Activated CD4-positive, alpha-beta memory T cell treated with anti-CD3 and anti-CD28 coated beads, Interleukin-2, amount 10 ng/mL, durations not matched to agents 7 days and 5 days (primary cell): ENCODE results near the gene AHNAK2. TPM values are rescaled to one million over a fixed set of nuclear protein-coding genes. Genes with fewer than 3 reads are reported as not detected.

Source experiments
- CTCF ChIA-PET: fragments of 350-600 bp; sonication (Branson Sonifier 250); formaldehyde crosslinking; loops from one replicate; lab custom pipeline; 2021; ENCODE audit warnings: antibody characterized with exemption, inconsistent platforms; lab: Charles Lee
- POLR2A ChIA-PET: fragments of 350-600 bp; sonication (Branson Sonifier 250); formaldehyde crosslinking; loops from one replicate; lab custom pipeline; 2021; ENCODE audit warnings: antibody characterized with exemption; lab: Charles Lee
- DNase-seq: peaks from one replicate; pipeline ENCODE4 v3.0.0-alpha.2; 2020
- H3K27ac Mint-ChIP-seq: one replicate; pipeline ENCODE4 v1.8.0; 2021; ENCODE audit warnings: mild to moderate bottlenecking, mixed read lengths
- H3K27me3 Mint-ChIP-seq: one replicate; pipeline ENCODE4 v1.8.0; 2021; ENCODE audit warnings: mixed read lengths
- H3K36me3 Mint-ChIP-seq: one replicate; pipeline ENCODE4 v1.8.0; 2021; ENCODE audit warnings: low read depth, mixed read lengths
- H3K4me1 Mint-ChIP-seq: one replicate; pipeline ENCODE4 v1.8.0; 2021; ENCODE audit warnings: mixed read lengths
- H3K4me3 Mint-ChIP-seq: one replicate; pipeline ENCODE4 v1.8.0; 2021; ENCODE audit warnings: mild to moderate bottlenecking, mixed read lengths
- H3K9me3 Mint-ChIP-seq: one replicate; pipeline ENCODE4 v1.8.0; 2021; ENCODE audit warnings: mixed read lengths
- total RNA-seq, 2 experiments: library from RNA; stranded (reverse); gene quantifications; one replicate each; pipeline ENCODE4 v1.2.3, GENCODE V29; 2021

The AHNAK2 gene
- total RNA-seq, 2 experiments from 2014 or later = not detected

DNA sequence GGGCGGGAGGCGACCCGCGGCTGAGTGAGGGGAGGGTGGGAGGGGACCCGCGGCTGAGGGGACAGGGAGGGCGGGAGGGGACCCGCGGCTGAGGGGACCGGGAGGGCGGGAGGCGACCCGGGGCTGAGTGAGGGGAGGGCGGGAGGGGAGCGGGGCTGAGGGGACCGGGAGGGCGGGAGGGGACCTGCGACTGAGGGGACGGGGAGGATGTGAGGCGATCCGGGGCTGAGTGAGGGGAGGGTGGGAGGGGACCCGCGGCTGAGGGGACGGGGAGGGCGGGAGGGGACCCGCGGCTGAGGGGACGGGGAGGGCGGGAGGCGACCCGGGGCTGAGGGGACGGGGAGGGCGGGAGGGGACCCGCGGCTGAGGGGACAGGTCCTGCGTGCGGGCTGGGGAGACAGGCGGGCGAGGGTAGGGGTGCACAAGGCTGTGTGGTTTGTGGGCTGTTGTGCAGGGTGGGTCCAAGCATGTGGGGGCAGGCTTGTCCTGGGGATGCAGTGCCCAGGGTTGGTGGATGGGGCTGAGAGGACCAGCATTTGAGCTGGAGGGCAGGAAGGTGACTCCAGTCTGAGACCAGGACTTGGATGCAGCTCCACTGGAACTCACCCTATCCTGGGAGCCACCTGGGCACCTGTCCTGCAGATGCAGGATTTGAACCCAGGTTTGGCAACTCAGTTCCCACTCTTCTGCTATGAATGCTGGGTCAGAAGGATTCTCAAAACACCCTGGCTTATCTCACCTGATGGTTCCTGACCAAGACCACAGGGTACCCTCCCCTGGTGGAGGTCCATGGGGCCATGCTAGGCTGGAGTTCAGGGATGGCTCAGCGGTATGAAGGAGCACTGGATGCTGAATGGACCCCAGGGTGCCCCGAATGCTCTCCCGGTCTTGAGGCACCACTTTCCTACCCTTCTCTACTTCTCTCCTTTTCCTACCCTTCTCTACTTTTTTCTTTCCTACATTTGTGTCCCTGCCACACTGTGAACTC, 44.1 kb downstream of the AHNAK2 start:
- Mint-ChIP-seq H3K36me3 (no peaks in the 10 kb centered on the region), H3K27me3 (peaks cover 33% of the 10 kb centered on the region), H3K4me1 (no peaks in the 10 kb centered on the region), H3K9me3 (no peaks in the 10 kb centered on the region), H3K4me3 (peak overlapping the region; percentile 4), H3K27ac (no peak overlapping the region)
- ChIA-PET CTCF (interaction anchor here (0.8 to 1.1 kb wide), 2 partner anchors 9 to 119 kb away, joined by 3 read pairs; partner anchors contain the start of gene PLD4), POLR2A (interaction anchor here (0.7 kb wide), 1 partner anchor 87 kb away, joined by 3 read pairs; the partner anchor contains the start of gene CDCA4)
- no peak for DNase-seq

DNA sequence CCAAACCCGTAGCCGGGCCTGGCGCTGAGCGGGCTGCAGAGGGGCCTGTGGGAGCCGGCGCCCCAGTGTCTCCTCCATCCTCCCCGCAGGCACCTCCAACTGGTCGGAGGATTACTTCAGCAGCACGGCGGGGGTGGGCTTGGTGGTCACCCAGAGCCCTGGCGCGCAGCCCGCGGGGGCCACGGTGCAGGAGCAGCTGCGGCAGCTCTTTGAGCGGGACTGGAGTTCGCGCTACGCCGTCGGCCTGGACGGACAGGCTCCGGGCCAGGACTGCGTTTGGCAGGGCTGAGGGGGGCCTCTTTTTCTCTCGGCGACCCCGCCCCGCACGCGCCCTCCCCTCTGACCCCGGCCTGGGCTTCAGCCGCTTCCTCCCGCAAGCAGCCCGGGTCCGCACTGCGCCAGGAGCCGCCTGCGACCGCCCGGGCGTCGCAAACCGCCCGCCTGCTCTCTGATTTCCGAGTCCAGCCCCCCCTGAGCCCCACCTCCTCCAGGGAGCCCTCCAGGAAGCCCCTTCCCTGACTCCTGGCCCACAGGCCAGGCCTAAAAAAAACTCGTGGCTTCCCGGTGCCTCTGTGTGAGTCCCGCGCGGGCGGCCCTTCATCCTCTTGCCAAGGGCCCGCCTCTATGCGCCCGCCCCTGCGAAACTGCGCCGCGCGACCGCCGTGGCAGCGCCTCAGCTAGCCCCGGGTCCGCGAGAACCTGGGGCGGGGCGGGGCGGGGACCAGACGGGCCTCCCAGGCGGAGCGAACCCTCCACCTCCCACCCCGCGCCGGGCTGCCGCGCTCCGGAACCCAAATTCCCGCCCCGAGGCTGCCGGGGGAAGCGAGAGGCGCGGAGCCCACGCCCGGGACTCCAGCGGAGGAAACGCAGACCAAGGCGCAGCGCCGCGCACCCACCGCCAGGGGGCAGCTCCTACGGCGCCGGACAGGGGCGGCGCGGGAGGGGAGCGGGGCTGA, 45.2 kb downstream of the AHNAK2 start:
- CTCF ChIA-PET = no interaction called here
- Mint-ChIP-seq H3K4me3 (peak overlapping the region; percentile 61), H3K4me1 (no peaks in the 10 kb centered on the region), H3K27me3 (peaks cover 22% of the 10 kb centered on the region), H3K27ac (no peak overlapping the region), H3K9me3 (no peaks in the 10 kb centered on the region), H3K36me3 (no peaks in the 10 kb centered on the region)
- DNase-seq = peak; percentile 81
- POLR2A ChIA-PET = interaction anchor here (0.7 kb wide), 1 partner anchor 88 kb away, joined by 3 read pairs; the partner anchor contains the start of gene CDCA4

DNA sequence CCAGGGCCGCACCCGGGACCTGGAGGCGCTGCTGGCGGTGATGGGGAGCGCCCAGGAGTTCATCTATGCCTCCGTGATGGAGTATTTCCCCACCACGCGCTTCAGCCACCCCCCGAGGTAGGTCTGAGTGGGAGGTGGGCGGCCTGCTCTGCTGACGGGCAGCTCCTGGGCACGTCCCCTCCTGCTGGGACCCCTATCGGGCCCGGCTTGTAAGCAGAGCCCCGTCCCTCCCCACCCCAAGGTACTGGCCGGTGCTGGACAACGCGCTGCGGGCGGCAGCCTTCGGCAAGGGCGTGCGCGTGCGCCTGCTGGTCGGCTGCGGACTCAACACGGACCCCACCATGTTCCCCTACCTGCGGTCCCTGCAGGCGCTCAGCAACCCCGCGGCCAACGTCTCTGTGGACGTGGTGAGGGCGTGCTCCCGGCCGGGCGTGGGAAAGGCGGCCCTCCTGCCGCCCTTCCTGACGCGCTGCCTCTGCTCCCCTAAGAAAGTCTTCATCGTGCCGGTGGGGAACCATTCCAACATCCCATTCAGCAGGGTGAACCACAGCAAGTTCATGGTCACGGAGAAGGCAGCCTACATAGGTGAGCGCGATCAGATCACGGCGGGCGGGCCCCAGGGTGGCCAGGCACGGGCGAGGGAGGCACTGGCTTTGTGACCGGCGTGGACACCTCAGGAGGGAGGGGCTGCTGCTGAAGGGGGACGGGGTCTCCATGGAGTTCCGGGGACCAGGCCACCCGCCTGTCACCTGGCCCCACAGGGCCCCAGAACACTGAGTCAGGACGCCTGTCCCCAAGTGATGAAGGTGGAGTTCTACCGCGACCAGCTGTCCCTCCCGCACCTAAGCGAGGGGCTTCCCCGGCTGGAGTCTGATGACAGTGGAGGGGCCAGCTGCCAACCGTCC, 46.2 kb downstream of the AHNAK2 start:
- Mint-ChIP-seq H3K36me3 (no peaks in the 10 kb centered on the region), H3K4me3 (no peak overlapping the region), H3K27ac (no peak overlapping the region), H3K4me1 (no peaks in the 10 kb centered on the region), H3K27me3 (peaks cover 15% of the 10 kb centered on the region), H3K9me3 (no peaks in the 10 kb centered on the region)
- no peak for DNase-seq
- CTCF ChIA-PET = no interaction called here
- POLR2A ChIA-PET = no interaction called here

DNA sequence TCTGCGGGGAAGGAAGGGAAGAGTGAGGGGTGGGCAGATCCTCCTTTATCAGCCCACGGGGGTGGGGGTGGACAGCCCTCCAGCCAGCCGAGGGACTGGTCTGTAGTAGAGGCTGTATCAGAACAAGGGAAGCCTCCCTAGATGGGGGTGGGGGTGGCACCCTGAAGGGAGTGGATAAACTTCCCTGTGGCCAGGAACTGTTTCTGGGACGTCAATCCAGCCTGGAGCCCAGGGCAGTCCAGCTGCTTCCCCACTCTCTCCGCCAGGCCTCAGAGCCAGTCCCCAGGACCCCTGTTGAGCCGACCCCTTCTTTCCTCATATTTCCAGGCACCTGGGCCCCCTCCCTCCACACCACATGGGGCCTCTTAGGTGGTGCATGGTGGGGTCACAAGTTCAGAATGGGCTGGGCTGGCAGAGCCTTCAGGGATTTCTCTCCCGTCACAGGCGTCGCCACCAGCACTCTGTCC, 46.8 kb downstream of the AHNAK2 start:
- DNase-seq = no peak
- no peaks in the 10 kb centered on the region for H3K36me3 Mint-ChIP-seq
- H3K4me1 Mint-ChIP-seq = no peaks in the 10 kb centered on the region
- no peaks in the 10 kb centered on the region for H3K9me3 Mint-ChIP-seq
- CTCF ChIA-PET = no interaction called here
- no peak overlapping the region for H3K4me3 Mint-ChIP-seq
- POLR2A ChIA-PET = no interaction called here
- H3K27me3 Mint-ChIP-seq = peaks cover 13% of the 10 kb centered on the region
- no peak overlapping the region for H3K27ac Mint-ChIP-seq

DNA sequence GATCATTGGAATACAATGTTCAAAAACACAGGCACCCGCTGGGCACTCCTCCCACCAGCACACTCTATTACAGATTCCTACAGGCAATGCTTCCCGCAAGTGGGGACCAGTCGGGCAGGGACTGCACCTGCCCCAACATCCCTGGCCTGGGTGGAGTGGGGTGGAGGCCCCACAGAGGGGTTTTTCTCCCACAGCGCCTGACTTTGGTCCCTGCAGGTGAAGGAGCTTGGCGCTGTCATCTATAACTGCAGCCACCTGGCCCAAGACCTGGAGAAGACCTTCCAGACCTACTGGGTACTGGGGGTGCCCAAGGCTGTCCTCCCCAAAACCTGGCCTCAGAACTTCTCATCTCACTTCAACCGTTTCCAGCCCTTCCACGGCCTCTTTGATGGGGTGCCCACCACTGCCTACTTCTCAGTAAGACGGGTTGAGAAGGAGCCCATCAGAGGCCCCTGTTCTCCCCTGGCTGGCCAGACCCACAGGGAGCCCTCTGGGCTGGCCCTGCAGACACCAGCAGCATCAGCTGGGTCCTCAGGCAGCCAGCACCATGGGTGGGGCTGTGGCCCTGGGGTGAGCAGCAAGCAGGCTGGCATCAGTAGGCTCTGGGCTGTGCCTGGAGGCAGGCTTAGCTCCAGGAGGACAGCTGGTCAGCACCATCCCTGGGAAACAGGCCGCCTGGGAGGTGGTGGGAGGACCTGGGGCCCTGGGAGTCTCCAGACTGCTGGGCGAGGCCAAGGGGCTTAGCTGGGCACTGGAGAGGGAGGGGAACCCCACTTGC, 47.5 kb downstream of the AHNAK2 start:
- Mint-ChIP-seq H3K27ac (no peak overlapping the region), H3K36me3 (no peaks in the 10 kb centered on the region), H3K9me3 (no peaks in the 10 kb centered on the region), H3K27me3 (peaks cover 13% of the 10 kb centered on the region), H3K4me1 (no peaks in the 10 kb centered on the region), H3K4me3 (no peak overlapping the region)
- DNase-seq = no peak
- ChIA-PET POLR2A (no interaction called here), CTCF (no interaction called here)

DNA sequence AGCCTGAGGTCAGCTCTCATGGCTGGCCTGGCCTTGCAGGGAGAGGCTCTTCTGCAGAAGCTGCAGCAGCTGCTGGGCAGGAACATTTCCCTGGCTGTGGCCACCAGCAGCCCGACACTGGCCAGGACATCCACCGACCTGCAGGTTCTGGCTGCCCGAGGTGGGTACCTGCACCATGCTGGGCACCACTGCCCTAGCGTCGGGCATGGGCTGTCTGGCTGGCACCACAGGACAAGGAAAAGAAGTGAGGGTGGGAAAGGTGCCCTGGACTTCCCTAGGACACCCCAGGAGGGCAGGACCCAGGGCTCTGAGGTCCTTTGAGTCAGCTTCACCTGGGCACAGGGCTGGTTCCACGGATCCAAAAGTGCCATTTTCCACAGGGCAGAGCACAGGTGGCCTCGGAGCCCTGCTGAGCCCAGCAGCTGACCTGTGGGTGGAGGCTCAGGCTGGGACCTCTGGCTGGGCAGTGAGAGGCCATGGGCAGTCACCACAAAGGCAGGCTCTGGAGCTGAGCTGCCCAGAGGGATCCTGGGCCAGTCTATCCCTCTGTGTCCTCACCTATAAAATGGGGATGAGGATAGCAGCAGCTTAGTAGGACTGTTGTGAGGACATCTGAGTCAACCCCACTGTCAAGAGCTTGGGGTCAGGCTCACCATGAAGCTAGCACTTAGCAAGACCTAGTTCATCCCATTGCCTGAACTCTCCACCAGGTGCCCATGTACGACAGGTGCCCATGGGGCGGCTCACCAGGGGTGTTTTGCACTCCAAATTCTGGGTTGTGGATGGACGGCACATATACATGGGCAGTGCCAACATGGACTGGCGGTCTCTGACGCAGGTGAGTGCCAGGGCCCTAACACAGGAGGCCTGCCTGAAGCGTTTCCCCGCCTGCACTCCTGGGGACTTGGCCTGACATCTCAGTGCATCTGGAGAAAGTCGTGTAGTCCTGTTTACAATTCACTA, 48.6 kb downstream of the AHNAK2 start:
- DNase-seq = no peak
- ChIA-PET CTCF (no interaction called here), POLR2A (no interaction called here)
- H3K27me3 Mint-ChIP-seq = peaks cover 6% of the 10 kb centered on the region
- H3K9me3 Mint-ChIP-seq = no peaks in the 10 kb centered on the region
- H3K27ac Mint-ChIP-seq = no peak overlapping the region
- H3K36me3 Mint-ChIP-seq = no peaks in the 10 kb centered on the region
- H3K4me3 Mint-ChIP-seq = no peak overlapping the region
- H3K4me1 Mint-ChIP-seq = no peaks in the 10 kb centered on the region

DNA sequence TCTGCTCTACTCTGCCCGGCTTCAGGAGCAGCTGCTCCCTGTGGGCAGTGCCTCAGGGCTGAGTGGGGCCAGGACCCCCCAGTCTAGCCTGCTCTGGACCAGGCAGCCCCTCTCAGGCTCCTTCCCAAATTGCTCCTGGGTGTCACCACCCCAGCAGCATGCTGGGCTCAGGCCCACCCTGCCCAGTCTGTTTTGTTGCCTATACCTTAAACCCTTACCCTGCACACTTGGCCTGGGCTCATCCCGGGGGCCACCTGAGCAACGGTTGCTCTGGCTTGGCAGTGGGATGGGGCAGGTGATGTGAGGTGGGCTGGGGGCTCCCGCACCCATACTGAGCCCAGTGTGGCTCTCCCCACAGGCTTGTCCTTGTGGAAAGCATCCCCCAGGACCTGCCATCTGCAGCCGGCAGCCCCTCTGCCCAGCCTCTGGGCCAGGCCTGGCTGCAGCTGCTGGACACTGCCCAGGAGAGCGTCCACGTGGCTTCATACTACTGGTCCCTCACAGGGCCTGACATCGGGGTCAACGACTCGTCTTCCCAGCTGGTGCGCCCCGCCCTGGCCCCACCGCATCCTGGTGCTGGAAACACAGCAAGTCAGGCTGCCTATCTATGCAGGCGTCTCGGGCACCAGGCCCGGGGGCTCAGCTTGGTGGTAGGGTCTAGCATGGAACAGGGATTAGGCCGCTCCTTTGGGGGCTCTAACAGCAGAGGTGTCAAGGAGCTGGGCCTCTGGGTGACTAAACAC, 49.6 kb downstream of the AHNAK2 start:
- Mint-ChIP-seq H3K4me1 (no peaks in the 10 kb centered on the region), H3K4me3 (no peak overlapping the region), H3K9me3 (peaks cover 3% of the 10 kb centered on the region), H3K27ac (no peak overlapping the region), H3K36me3 (no peaks in the 10 kb centered on the region), H3K27me3 (no peaks in the 10 kb centered on the region)
- DNase-seq = no peak
- ChIA-PET CTCF (no interaction called here), POLR2A (no interaction called here)

DNA sequence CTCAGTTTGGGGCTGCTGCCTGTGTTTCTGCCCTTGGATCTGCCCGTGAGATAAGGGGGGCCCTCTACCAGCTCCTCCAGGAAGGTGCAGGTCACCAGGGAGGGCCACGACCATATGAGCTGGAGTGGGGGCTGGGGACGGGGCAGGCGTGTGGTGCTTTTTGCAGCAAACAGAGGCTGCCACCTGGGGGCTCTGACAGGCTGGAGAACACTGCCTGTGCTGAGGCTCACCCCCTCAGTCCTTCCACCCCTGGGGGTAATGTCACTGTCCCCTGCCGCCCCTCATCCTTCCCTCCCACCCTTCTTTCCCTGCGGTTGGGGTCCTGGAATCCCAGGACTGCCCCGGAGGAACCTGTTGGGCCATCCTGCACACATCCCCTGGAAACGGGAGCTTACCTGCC, 50.3 kb downstream of the AHNAK2 start:
- Mint-ChIP-seq H3K27ac (no peak overlapping the region), H3K4me1 (no peaks in the 10 kb centered on the region), H3K36me3 (no peaks in the 10 kb centered on the region), H3K4me3 (no peak overlapping the region), H3K27me3 (no peaks in the 10 kb centered on the region), H3K9me3 (peaks cover 3% of the 10 kb centered on the region)
- CTCF ChIA-PET = no interaction called here
- no peak for DNase-seq
- POLR2A ChIA-PET = no interaction called here

DNA sequence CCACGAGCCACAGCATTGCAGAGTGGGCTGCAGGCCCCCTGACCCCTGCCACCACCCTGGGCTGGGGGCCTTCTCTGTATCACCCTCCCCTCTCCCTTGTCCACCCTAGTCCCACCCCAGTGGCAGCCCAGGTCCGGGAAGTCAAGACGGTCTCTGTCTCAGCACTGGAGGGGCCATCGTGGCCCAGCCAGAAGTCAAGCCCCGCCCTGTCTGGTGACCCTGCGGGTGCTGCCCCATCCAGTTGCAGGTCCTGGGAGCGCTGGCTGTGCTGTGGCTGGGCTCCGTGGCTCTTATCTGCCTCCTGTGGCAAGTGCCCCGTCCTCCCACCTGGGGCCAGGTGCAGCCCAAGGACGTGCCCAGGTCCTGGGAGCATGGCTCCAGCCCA, 50.8 kb downstream of the AHNAK2 start:
- H3K27ac Mint-ChIP-seq = no peak overlapping the region
- no peaks in the 10 kb centered on the region for H3K36me3 Mint-ChIP-seq
- CTCF ChIA-PET = no interaction called here

DNA sequence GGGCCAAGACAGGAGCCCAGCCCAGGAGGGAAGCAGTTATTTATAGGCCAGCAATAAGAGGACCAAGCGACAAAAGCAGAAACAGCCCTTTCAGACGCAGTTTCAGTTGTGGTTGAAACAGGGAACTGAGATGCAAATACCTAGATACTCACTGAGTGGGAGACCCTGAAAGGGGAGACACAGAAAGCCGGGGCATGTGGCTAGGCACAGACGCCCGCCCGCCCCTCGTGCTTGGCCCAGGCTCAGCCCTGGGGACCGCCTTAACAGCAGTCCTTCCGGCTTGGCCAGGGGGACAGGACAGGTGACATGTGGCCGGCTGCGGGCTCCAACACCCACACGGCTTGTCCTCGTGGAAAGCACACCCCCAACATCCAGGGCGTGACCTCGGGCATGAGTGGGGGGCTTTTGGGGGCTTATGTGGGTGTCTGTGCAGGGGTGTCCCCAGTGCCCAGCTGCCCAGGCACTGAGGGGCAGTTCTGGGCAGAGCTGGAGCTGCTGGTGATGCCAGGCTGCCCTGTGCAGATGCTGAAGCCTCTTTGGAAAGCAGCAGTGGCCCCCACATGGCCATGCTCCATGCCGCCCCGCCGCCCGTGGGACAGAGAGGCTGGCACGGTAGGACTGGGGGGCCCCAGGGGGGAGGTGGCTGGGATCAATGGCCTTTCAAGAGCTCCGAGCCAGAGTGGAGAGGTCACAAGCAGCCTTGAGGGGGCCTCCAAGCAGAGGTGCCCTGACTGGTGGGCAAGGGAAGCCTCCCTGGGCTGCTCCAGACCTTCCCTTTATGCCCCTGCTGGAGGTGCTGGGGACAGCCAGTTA, 51.3 kb downstream of the AHNAK2 start:
- no peaks in the 10 kb centered on the region for H3K36me3 Mint-ChIP-seq
- ChIA-PET POLR2A (no interaction called here), CTCF (no interaction called here)
- no peaks in the 10 kb centered on the region for H3K4me1 Mint-ChIP-seq
- no peak for DNase-seq
- H3K9me3 Mint-ChIP-seq = peaks cover 3% of the 10 kb centered on the region
- H3K4me3 Mint-ChIP-seq = no peak overlapping the region
- no peaks in the 10 kb centered on the region for H3K27me3 Mint-ChIP-seq
- no peak overlapping the region for H3K27ac Mint-ChIP-seq

More for the DNA sequence above, 50.8 kb downstream of the AHNAK2 start:
- Mint-ChIP-seq H3K27me3 (no peaks in the 10 kb centered on the region), H3K4me1 (no peaks in the 10 kb centered on the region), H3K4me3 (no peak overlapping the region), H3K9me3 (peaks cover 3% of the 10 kb centered on the region)
- POLR2A ChIA-PET = no interaction called here
- no peak for DNase-seq
